Measurements from ENCODE around the gene RUNX3. TPM values are rescaled to one million over a fixed set of nuclear protein-coding genes. Genes with fewer than 3 reads are reported as not detected.

Gene RUNX3
- total RNA-seq, 4 donors from 2014 or later, result 0.27 to 2.8 (median 0.77) TPM

- Histone ChIP-seq H3K27ac (no peak overlapping the region), H3K4me1 (no peaks in the 10 kb centered on the region), H3K4me3 (replicated peaks in 1 of 3) (no peak overlapping the region), H3K27me3 (no peaks in the 10 kb centered on the region), H3K36me3 (no peaks in the 10 kb centered on the region), H3K9me3 (no peaks in the 10 kb centered on the region)
- no peak for TF ChIP-seq CTCF (IDR thresholded peaks at IDR 0.05)
- TF ChIP-seq POLR2A (IDR thresholded peaks at IDR 0.05), result no peak
- intact Hi-C loops (cut with DNase I), result no loop called here
- 71 to 96% methylated on average over 1 of the region's 1 CpG for WGBS, 2 donors
- no peak for DNase-seq
Observed at GRCh38 chr1:24873148-24873547, 56.9 kb downstream of the RUNX3 start.

- 84 to 85% methylated on average over 11 to 19 of the region's 19 CpGs for WGBS, 2 donors
- TF ChIP-seq POLR2A (IDR thresholded peaks at IDR 0.05) (no peak), CTCF (IDR thresholded peaks at IDR 0.05) (no peak)
- intact Hi-C loops (cut with DNase I), result no loop called here
Observed at GRCh38 chr1:24872061-24872850, 57.8 kb downstream of the RUNX3 start.

GRCh38 chr1:24871306-24871901, 58.7 kb downstream of the RUNX3 start:
- Histone ChIP-seq H3K4me3 (replicated peaks in 1 of 3) (no peak overlapping the region), H3K27me3 (no peaks in the 10 kb centered on the region), H3K27ac (no peak overlapping the region), H3K9me3 (no peaks in the 10 kb centered on the region), H3K4me1 (no peaks in the 10 kb centered on the region), H3K36me3 (no peaks in the 10 kb centered on the region)
- intact Hi-C loops (cut with DNase I), result no loop called here
- 90 to 91% methylated on average over 10 to 11 of the region's 11 CpGs for WGBS, 2 donors
- DNase-seq, result no peak
- no peak for TF ChIP-seq POLR2A (IDR thresholded peaks at IDR 0.05)
- TF ChIP-seq CTCF (IDR thresholded peaks at IDR 0.05), result no peak

More at GRCh38 chr1:24872061-24872850, 57.8 kb downstream of the RUNX3 start:
- Histone ChIP-seq H3K4me1 (no peaks in the 10 kb centered on the region), H3K27me3 (no peaks in the 10 kb centered on the region), H3K36me3 (no peaks in the 10 kb centered on the region), H3K4me3 (replicated peaks in 1 of 3) (no peak overlapping the region), H3K9me3 (no peaks in the 10 kb centered on the region), H3K27ac (no peak overlapping the region)
- no peak for DNase-seq

DNA sequence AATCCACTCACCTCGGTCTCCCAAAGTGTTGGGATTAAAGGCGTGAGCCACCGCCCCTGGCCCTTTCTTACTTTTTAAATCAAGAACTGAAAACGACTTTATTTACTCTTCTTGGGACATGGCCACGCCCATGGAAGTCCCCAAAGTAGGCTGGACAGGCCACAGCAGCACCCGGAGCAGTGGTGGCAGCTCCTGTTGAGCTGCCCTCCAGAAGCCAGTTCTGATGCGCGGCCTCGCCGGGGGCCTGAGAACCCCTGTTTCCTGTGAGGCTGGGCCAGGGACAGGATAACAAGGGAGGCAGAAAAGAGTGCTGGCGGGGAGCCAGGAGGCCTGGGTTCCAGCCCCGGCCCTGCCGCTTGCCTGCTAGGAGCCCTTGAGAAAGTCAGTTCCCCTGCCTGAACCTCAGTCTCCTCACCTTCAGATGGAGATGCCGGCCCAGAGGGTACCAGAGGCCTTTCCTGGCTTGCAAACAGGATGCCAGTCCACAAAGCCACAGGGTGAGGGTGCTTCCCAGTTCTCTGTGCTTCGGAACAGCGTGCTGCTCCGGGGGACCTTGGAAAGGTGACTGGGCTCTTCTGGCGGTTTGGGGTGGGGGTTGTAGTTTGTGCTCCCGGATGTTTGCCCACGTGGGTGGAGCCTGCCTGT, 59.4 kb downstream of the RUNX3 start:
- H3K4me1 ChIP-seq, result no peaks in the 10 kb centered on the region
- H3K4me3 ChIP-seq (replicated peaks in 1 of 3), result no peak overlapping the region
- WGBS, 2 donors, result 66 to 72% methylated on average over 18 to 20 of the region's 20 CpGs
- H3K9me3 ChIP-seq, result no peaks in the 10 kb centered on the region
- no peak overlapping the region for H3K27ac ChIP-seq
- no peaks in the 10 kb centered on the region for H3K36me3 ChIP-seq
- TF ChIP-seq POLR2A (IDR thresholded peaks at IDR 0.05), result no peak
- TF ChIP-seq CTCF (IDR thresholded peaks at IDR 0.05), result no peak
- no peak for DNase-seq
- no peaks in the 10 kb centered on the region for H3K27me3 ChIP-seq
- intact Hi-C loops (cut with DNase I), result no loop called here

Data from thyroid gland (tissue), 4 donors.